ENCODE measurements around the gene DMBX1.

Gene DMBX1

DNA sequence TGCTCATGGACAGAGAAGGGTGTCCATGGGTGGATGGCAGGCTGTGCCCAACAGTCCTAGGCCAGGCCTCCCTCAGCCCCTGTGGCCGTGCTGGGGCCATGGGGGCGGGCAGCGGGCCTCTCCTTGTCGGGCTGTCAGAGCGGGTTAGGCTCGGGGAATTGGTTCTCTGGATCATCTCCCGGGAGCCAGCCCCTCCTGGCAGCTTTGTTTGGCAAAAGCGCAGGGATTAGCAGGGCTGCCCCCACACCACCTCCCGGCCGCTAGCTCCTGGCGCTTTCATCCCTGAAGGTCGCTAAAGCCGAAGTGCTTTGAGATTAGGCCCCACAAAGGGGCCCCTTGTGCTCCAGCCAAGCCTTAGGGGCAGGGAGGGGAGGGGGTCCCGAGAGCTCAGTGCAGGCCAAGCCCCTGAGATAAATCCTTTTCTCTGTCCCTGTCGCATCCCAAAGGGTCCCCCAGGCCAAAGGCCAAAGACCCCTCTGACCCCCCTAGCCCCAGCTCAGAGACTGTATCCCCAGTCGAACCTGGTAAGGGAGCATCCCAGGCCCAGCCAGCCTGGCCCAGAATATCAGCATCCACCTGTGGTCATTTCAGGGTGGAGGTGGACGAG, 9.8 kb upstream of the DMBX1 start:
- no peak for TF ChIP-seq EZH2phosphoT487 (IDR thresholded peaks at IDR 0.05; ENCODE audit: borderline replicate concordance, low read length)
- TF ChIP-seq, protein P1, sequence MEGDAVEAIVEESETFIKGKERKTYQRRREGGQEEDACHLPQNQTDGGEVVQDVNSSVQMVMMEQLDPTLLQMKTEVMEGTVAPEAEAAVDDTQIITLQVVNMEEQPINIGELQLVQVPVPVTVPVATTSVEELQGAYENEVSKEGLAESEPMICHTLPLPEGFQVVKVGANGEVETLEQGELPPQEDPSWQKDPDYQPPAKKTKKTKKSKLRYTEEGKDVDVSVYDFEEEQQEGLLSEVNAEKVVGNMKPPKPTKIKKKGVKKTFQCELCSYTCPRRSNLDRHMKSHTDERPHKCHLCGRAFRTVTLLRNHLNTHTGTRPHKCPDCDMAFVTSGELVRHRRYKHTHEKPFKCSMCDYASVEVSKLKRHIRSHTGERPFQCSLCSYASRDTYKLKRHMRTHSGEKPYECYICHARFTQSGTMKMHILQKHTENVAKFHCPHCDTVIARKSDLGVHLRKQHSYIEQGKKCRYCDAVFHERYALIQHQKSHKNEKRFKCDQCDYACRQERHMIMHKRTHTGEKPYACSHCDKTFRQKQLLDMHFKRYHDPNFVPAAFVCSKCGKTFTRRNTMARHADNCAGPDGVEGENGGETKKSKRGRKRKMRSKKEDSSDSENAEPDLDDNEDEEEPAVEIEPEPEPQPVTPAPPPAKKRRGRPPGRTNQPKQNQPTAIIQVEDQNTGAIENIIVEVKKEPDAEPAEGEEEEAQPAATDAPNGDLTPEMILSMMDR (IDR thresholded peaks at IDR 0.05; ENCODE audit: low read depth, low read length, poor library complexity, severe bottlenecking) = no peak
- Histone ChIP-seq H3K4me1 (ENCODE audit: control insufficient read depth, low read length) (peaks cover 17% of the 10 kb centered on the region), H3K36me3 (ENCODE audit: control insufficient read depth, low read length) (no peaks in the 10 kb centered on the region), H3K4me2 (ENCODE audit: low read length) (no peak overlapping the region), H3K4me3 (ENCODE audit: low read length) (no peak overlapping the region), H3K9me3 (ENCODE audit: control insufficient read depth, insufficient read depth, low read length) (no peaks in the 10 kb centered on the region), H4K20me1 (ENCODE audit: control insufficient read depth, insufficient read depth, low read depth, low read length) (no peaks in the 10 kb centered on the region), H3K27ac (ENCODE audit: low read depth, low read length) (no peak overlapping the region), H3K9me2 (replicated peaks; ENCODE audit: control insufficient read depth, low read length) (no peaks in the 10 kb centered on the region), H3F3A (ENCODE audit: control insufficient read depth, insufficient read depth) (no peaks in the 10 kb centered on the region), H3K79me2 (ENCODE audit: control insufficient read depth, low read length) (no peaks in the 10 kb centered on the region), H3K27me3 (ENCODE audit: control insufficient read depth, low read length) (no peaks in the 10 kb centered on the region; the same call in 1 of the 2 replicates)

DNA sequence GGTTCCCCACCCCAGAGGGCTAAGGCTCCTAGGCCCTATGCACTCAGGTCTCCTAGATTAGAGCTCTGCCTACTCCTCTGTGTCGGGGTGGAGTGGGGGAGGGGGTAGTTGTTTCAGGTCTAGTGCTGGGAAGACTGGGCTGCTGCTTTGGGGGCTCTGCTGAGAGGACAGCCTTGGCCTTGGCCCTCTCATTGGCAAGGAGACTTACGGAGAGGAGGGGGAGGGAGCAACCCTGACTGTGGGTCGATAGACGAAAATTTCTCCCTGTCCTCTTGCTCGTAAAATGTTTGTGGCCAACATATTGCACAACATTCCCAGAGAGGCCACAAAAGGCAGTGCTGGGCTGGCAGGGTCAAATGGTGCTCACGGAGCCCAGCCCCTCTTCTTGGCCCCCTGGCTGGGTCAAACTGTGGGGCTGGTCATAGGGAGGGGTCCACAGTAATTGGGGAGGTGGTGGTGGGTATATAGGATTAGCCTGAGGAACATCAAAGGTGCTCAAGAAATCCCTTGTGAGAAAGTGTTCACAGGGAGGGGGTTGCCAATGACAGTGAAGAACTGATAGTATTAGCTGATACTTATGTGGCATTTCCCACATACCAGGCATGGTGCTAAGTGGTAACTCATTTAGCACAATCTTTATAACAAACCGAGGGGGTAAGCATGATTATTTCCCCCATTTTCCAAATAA, 8.5 kb upstream of the DMBX1 start:
- H3K4me1 ChIP-seq (ENCODE audit: control insufficient read depth, low read length) = peaks cover 12% of the 10 kb centered on the region
- H3K9me2 ChIP-seq (replicated peaks; ENCODE audit: control insufficient read depth, low read length) = no peaks in the 10 kb centered on the region
- H3K9me3 ChIP-seq (ENCODE audit: control insufficient read depth, insufficient read depth, low read length) = no peaks in the 10 kb centered on the region
- no peak overlapping the region for H3K4me2 ChIP-seq (ENCODE audit: low read length)
- no peaks in the 10 kb centered on the region; the same call in 1 of the 2 replicates for H3K27me3 ChIP-seq (ENCODE audit: control insufficient read depth, low read length)
- no peaks in the 10 kb centered on the region for H4K20me1 ChIP-seq (ENCODE audit: control insufficient read depth, insufficient read depth, low read depth, low read length)
- TF ChIP-seq, protein P1 (IDR thresholded peaks at IDR 0.05; ENCODE audit: low read depth, low read length, poor library complexity, severe bottlenecking) = no peak
- TF ChIP-seq EZH2phosphoT487 (IDR thresholded peaks at IDR 0.05; ENCODE audit: borderline replicate concordance, low read length) = no peak
- H3F3A ChIP-seq (ENCODE audit: control insufficient read depth, insufficient read depth) = no peaks in the 10 kb centered on the region
- H3K36me3 ChIP-seq (ENCODE audit: control insufficient read depth, low read length) = no peaks in the 10 kb centered on the region
- no peaks in the 10 kb centered on the region for H3K79me2 ChIP-seq (ENCODE audit: control insufficient read depth, low read length)
- no peak overlapping the region for H3K27ac ChIP-seq (ENCODE audit: low read depth, low read length)
- no peak overlapping the region for H3K4me3 ChIP-seq (ENCODE audit: low read length)

DNA sequence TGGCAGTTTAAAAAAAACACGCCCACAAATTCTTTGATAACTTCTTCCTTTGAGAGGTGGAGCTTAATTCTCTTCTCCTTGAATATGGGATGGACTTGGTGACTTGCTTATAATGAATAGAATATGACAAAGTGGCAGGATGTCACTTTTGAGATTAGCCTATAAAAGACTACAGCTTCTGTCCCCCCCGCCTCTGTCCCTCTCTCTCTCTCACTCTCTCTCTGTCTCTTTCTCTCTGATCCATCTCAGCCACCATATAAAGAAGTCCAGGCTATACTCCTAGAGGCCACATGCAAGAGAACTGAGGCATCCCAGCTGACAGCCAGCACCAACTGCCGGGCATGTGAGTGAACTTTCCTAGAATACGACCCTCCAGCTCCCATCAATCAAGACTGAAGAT, 7.7 kb upstream of the DMBX1 start:
- no peak for TF ChIP-seq EZH2phosphoT487 (IDR thresholded peaks at IDR 0.05; ENCODE audit: borderline replicate concordance, low read length)
- TF ChIP-seq, protein P1 (IDR thresholded peaks at IDR 0.05; ENCODE audit: low read depth, low read length, poor library complexity, severe bottlenecking) = no peak
- H3F3A ChIP-seq (ENCODE audit: control insufficient read depth, insufficient read depth) = no peaks in the 10 kb centered on the region
- no peaks in the 10 kb centered on the region; the same call in 1 of the 2 replicates for H3K27me3 ChIP-seq (ENCODE audit: control insufficient read depth, low read length)

More for the DNA sequence above, 7.7 kb upstream of the DMBX1 start:
- Histone ChIP-seq H3K4me1 (ENCODE audit: control insufficient read depth, low read length) (peaks cover 4% of the 10 kb centered on the region), H3K79me2 (ENCODE audit: control insufficient read depth, low read length) (no peaks in the 10 kb centered on the region), H3K9me2 (replicated peaks; ENCODE audit: control insufficient read depth, low read length) (no peaks in the 10 kb centered on the region), H3K36me3 (ENCODE audit: control insufficient read depth, low read length) (no peaks in the 10 kb centered on the region), H3K4me3 (ENCODE audit: low read length) (no peak overlapping the region), H3K9me3 (ENCODE audit: control insufficient read depth, insufficient read depth, low read length) (no peaks in the 10 kb centered on the region), H3K27ac (ENCODE audit: low read depth, low read length) (no peak overlapping the region), H4K20me1 (ENCODE audit: control insufficient read depth, insufficient read depth, low read depth, low read length) (no peaks in the 10 kb centered on the region), H3K4me2 (ENCODE audit: low read length) (no peak overlapping the region)
